Vagina (tissue), 2 donors: ENCODE measurements around the gene SLC29A3.

Experiments
- POLR2A ChIP-seq, 2 donors: fragments of 450-650 bp; IDR thresholded peaks; one replicate each; pipeline ENCODE4 v1.6.1; 2017; ENCODE audit warnings: antibody characterized with exemption in 2 of 2, mild to moderate bottlenecking in 2 of 2, moderate library complexity in 2 of 2
- POLR2AphosphoS5 ChIP-seq, 2 donors: sonication (generic); formaldehyde crosslinking; IDR thresholded peaks; one replicate each; pipeline ENCODE4 v1.9.0; 2017; ENCODE audit warnings: antibody characterized with exemption in 2 of 2, mild to moderate bottlenecking in 2 of 2, low read depth in 1 of 2; ENCODE audit not compliant: insufficient read depth in 1 of 2
- TF ChIP-seq, protein P1 (sequence below), 3 experiments: fragments of 450-650 bp in 2 of 3; fragments of 200-600 bp in 1 of 3; sonication (generic) in 1 of 3; IDR thresholded peaks; one replicate each; pipeline ENCODE4 v1.5.1; 2017 to 2019; ENCODE audit warnings: antibody characterized with exemption in 3 of 3, mild to moderate bottlenecking in 2 of 3, moderate library complexity in 2 of 3

DNA sequence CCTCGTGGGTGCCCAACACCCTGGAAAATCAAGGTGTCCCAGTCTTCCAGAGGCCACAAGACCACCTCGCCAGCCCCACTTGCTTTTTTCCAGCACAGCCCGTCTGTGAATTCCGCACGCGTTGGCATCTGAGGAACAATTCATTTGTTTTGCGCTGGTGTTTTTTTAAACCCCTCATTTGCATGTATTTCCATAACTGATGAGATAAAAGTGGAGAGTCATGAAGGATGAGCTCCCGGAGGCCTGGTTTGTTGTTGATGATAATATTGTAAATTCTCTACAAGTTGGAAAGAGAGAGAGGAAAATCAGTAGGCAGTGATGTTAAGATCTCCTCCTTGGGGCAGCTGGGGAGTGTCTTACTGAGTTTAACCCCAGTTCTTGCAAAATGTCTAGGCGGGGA lies 34.6 kb downstream of the SLC29A3 start:
- TF ChIP-seq, protein P1, sequence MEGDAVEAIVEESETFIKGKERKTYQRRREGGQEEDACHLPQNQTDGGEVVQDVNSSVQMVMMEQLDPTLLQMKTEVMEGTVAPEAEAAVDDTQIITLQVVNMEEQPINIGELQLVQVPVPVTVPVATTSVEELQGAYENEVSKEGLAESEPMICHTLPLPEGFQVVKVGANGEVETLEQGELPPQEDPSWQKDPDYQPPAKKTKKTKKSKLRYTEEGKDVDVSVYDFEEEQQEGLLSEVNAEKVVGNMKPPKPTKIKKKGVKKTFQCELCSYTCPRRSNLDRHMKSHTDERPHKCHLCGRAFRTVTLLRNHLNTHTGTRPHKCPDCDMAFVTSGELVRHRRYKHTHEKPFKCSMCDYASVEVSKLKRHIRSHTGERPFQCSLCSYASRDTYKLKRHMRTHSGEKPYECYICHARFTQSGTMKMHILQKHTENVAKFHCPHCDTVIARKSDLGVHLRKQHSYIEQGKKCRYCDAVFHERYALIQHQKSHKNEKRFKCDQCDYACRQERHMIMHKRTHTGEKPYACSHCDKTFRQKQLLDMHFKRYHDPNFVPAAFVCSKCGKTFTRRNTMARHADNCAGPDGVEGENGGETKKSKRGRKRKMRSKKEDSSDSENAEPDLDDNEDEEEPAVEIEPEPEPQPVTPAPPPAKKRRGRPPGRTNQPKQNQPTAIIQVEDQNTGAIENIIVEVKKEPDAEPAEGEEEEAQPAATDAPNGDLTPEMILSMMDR (IDR thresholded peaks at IDR 0.05), result no peak
- TF ChIP-seq POLR2AphosphoS5 (IDR thresholded peaks at IDR 0.05; ENCODE audit: insufficient read depth in 1 of 2, low read depth in 1 of 2) (no peak), POLR2A (IDR thresholded peaks at IDR 0.05) (no peak)
